GM18517 (cell line): ENCODE results near the gene DAPP1.

Experiments used
- ATAC-seq: cut with Tn5 transposase; IDR thresholded peaks from one replicate; pipeline ENCODE4 v1.9.1; 2021; ENCODE audit warnings: mild to moderate bottlenecking, moderate library complexity; ENCODE audit not compliant: unreplicated experiment

Gene DAPP1

GRCh38 chr4:99893839-99894160 lies 77.2 kb downstream of the DAPP1 start:
- ATAC-seq, result no peak

GRCh38 chr4:99894161-99894997 lies 77.8 kb downstream of the DAPP1 start, which contains the start of gene LAMTOR3:
TSS of gene LAMTOR3 (minus strand) at chr4:99894427. CDS start at chr4:99893963, 464 bp downstream.
- peak; percentile 99 for ATAC-seq

- no peak for ATAC-seq
Observed at GRCh38 chr4:99894998-99895397, 78.4 kb downstream of the DAPP1 start.

- no peak for ATAC-seq
Observed at GRCh38 chr4:99915449-99915848, 98.8 kb downstream of the DAPP1 start.

- ATAC-seq, result no peak
Observed at GRCh38 chr4:99917575-99917974, 100.9 kb downstream of the DAPP1 start.

GRCh38 chr4:99918656-99919055 lies 102.0 kb downstream of the DAPP1 start:
- no peak for ATAC-seq
